HepG2 (cell line): ENCODE measurements around the gene THRA. TPM values are rescaled to one million over a fixed set of nuclear protein-coding genes. Genes with fewer than 3 reads are reported as not detected.

Experiments used
- FOXA1 ChIP-seq, 2 experiments: fragments of 450-650 bp in 1 of 2; sonication (generic) in 1 of 2; formaldehyde crosslinking in 1 of 2; IDR thresholded peaks; 2 replicates each; pipeline versions ENCODE4 v1.4.0 to v1.6.1; 2016 to 2020; ENCODE audit warnings: missing genetic modification reagents in 1 of 2
- FOXK2 ChIP-seq: fragments of 450-650 bp; IDR thresholded peaks from 2 replicates; pipeline ENCODE4 v1.6.1; 2016
- GATA4 ChIP-seq: sonication (generic); IDR thresholded peaks from 2 replicates; pipeline ENCODE4 v1.6.1; 2016; ENCODE audit warnings: antibody characterized with exemption, low read depth, borderline replicate concordance
- HDAC1 ChIP-seq: sonication (generic); formaldehyde crosslinking; IDR thresholded peaks from 2 replicates; pipeline ENCODE4 v1.5.1; 2020; ENCODE audit warnings: mild to moderate bottlenecking, missing genetic modification reagents
- KLF15 ChIP-seq: sonication (generic); formaldehyde crosslinking; IDR thresholded peaks from 2 replicates; pipeline ENCODE4 v1.8.1; 2023; ENCODE audit warnings: borderline replicate concordance, mild to moderate bottlenecking, inconsistent platforms, missing genetic modification reagents, mixed read lengths
- PPARG ChIP-seq: conservative IDR thresholded peaks from 2 replicates; pipeline ENCODE4 v1.6.1; 2016; ENCODE audit warnings: missing biosample characterization, missing genetic modification reagents
- RBFOX2 ChIP-seq: fragments of 200-400 bp; formaldehyde crosslinking; IDR thresholded peaks from 2 replicates; pipeline ENCODE4 v1.6.1; 2017; ENCODE audit warnings: low read depth, mild to moderate bottlenecking, low read length
- RCOR2 ChIP-seq: IDR thresholded peaks from 2 replicates; pipeline ENCODE4 v1.6.1; 2016; ENCODE audit warnings: missing biosample characterization, missing genetic modification reagents
- SATB2 ChIP-seq: sonication (generic); formaldehyde crosslinking; IDR thresholded peaks from 2 replicates; pipeline ENCODE4 v1.5.0; 2020; ENCODE audit warnings: missing genetic modification reagents
- SMAD1 ChIP-seq: sonication (generic); formaldehyde crosslinking; IDR thresholded peaks from 2 replicates; pipeline ENCODE4 v1.4.0; 2020; ENCODE audit warnings: missing genetic modification reagents, low read depth, mild to moderate bottlenecking, borderline replicate concordance
- SP4 ChIP-seq: sonication (generic); formaldehyde crosslinking; IDR thresholded peaks from 2 replicates; pipeline ENCODE4 v1.8.1; 2023; ENCODE audit warnings: mild to moderate bottlenecking, missing genetic modification reagents
- ZC3H4 ChIP-seq: sonication (generic); formaldehyde crosslinking; IDR thresholded peaks from 2 replicates; pipeline ENCODE4 v1.4.0; 2020; ENCODE audit warnings: missing genetic modification reagents, borderline replicate concordance
- ZNF143 ChIP-seq: sonication (generic); formaldehyde crosslinking; IDR thresholded peaks from 2 replicates; pipeline ENCODE4 v1.4.0; 2020; ENCODE audit warnings: missing genetic modification reagents
- ZNF232 ChIP-seq: sonication (generic); formaldehyde crosslinking; IDR thresholded peaks from 2 replicates; pipeline ENCODE4 v1.4.0; 2020; ENCODE audit warnings: missing genetic modification reagents, borderline replicate concordance
- ZNF234 ChIP-seq: sonication (generic); formaldehyde crosslinking; conservative IDR thresholded peaks from 2 replicates; pipeline ENCODE4 v1.5.1; 2020; ENCODE audit warnings: mild to moderate bottlenecking, missing genetic modification reagents
- ZNF235 ChIP-seq: sonication (generic); formaldehyde crosslinking; IDR thresholded peaks from 2 replicates; pipeline ENCODE4 v1.8.1; 2023; ENCODE audit warnings: mild to moderate bottlenecking, missing genetic modification reagents, borderline replicate concordance
- ZNF329 ChIP-seq: sonication (generic); formaldehyde crosslinking; IDR thresholded peaks from 2 replicates; pipeline ENCODE4 v1.9.0; 2021; ENCODE audit warnings: low read depth, mild to moderate bottlenecking, missing genetic modification reagents
- ZNF331 ChIP-seq: sonication (generic); formaldehyde crosslinking; IDR thresholded peaks from 2 replicates; pipeline ENCODE4 v1.4.0; 2020; ENCODE audit warnings: missing genetic modification reagents
- ZNF451 ChIP-seq: sonication (generic); formaldehyde crosslinking; IDR thresholded peaks from 2 replicates; pipeline ENCODE4 v1.5.0; 2020; ENCODE audit warnings: mild to moderate bottlenecking, missing genetic modification reagents
- ZNF816 ChIP-seq: sonication (generic); formaldehyde crosslinking; IDR thresholded peaks from 2 replicates; pipeline ENCODE4 v1.8.0; 2022; ENCODE audit warnings: missing genetic modification reagents, mild to moderate bottlenecking, borderline replicate concordance
- polyA plus RNA-seq, 8 experiments: library from polyadenylated mRNA; depleted of rRNA in 3 of 8; stranded (reverse) in 7 of 8; unstranded in 1 of 8; fragments of >200 nt; fragmentation: Illumina TruSeq in 4 of 8; extraction: Trizol in 4 of 8; gene quantifications; 2 replicates each; pipeline versions ENCODE4 v1.2.1 to v1.2.3, GENCODE V29; 2011 to 2016; ENCODE audit warnings: low read depth in 4 of 8, missing spikeins in 1 of 8, mixed read lengths in 1 of 8; ENCODE audit not compliant: insufficient read depth in 1 of 8
- total RNA-seq, 5 experiments: library from RNA; depleted of rRNA; stranded (reverse); fragments of >200 nt; fragmentation: Illumina TruSeq; extraction: Trizol; gene quantifications; 2 replicates each; pipeline ENCODE4 v1.2.3, GENCODE V29; 2016; ENCODE audit warnings: low read depth in 1 of 5
- TF ChIP-seq, protein P1 (sequence below): sonication (generic); formaldehyde crosslinking; IDR thresholded peaks from 2 replicates; pipeline ENCODE4 v1.5.1; 2020; ENCODE audit warnings: missing genetic modification reagents, mild to moderate bottlenecking, borderline replicate concordance
- TF ChIP-seq, protein P2 (sequence below): sonication (generic); formaldehyde crosslinking; IDR thresholded peaks from 2 replicates; pipeline ENCODE4 v1.4.0; 2020; ENCODE audit warnings: missing genetic modification reagents, borderline replicate concordance
- TF ChIP-seq, protein P3 (sequence below): sonication (generic); formaldehyde crosslinking; IDR thresholded peaks from 2 replicates; pipeline ENCODE4 v1.4.0; 2020; ENCODE audit warnings: missing genetic modification reagents, low read depth, mild to moderate bottlenecking, borderline replicate concordance

The THRA gene
- total and polyA plus RNA-seq, 2 of the 13 experiments (the other 11 are each of a cell fraction or from before 2014, with no cell fraction given) = 8.0 to 9.9 TPM

DNA sequence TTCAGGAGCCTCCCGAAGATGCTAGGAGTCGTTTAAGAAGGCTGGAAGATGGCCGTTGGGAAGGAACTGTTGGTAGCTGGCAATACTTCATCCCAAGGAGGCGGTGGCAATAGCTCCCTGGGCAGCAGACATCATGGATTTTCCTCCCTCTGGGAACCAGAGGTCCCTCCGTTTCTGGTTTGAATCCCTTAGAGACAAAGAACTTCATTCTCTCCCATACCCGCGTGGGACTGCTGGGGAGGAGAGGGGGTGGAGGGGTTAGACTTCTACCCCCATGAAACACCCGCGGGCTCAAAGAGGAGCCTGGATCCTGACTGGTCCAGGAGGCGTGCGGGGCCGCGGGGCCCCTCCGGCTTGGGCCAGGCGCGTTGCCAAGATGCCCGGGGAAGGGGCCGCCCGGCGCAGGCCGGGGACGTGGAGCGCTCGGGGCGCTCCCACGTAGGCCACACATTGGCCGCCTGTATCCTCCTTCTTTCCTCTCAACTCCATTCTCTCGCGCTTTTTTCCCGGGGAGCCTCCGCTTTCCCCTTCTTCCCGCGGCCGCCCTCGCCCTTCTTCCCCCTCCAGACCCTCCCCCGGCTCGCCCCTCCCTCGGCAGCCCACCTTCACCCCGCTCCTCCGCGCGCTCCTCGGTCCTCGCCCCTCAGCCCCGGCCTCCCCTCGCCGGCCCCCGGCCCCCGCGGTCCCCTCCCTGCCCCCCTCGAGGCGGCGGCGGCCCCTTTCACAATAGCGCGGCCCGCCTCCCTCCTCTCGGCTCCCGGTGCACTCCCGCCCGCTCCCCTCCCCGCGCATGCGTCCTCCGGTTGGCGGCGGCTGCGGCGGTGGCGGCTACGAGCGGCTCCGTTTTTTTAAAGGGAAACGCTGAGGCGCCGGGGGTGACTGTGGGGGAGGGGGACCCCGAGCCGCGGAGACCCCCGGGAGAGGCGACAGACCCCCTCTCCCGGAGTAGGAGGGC is 58.7 kb downstream of the THRA start, which contains the start of gene MSL1 (continued):
- TF ChIP-seq, protein P1, sequence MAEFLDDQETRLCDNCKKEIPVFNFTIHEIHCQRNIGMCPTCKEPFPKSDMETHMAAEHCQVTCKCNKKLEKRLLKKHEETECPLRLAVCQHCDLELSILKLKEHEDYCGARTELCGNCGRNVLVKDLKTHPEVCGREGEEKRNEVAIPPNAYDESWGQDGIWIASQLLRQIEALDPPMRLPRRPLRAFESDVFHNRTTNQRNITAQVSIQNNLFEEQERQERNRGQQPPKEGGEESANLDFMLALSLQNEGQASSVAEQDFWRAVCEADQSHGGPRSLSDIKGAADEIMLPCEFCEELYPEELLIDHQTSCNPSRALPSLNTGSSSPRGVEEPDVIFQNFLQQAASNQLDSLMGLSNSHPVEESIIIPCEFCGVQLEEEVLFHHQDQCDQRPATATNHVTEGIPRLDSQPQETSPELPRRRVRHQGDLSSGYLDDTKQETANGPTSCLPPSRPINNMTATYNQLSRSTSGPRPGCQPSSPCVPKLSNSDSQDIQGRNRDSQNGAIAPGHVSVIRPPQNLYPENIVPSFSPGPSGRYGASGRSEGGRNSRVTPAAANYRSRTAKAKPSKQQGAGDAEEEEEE (CRISPR knock-in tag) = no peak
- TF ChIP-seq ZNF331 (CRISPR knock-in tag) (no peak), KLF15 (CRISPR knock-in tag) (no peak), SP4 (CRISPR knock-in tag) (no peak), ZNF235 (CRISPR knock-in tag) (no peak), ZNF816 (CRISPR knock-in tag) (peak; percentile 35; the same call in 1 of the 2 replicates), GATA4 (no peak; the same call in 1 of the 2 replicates), PPARG (CRISPR knock-in tag) (no peak), ZNF451 (CRISPR knock-in tag) (no peak), FOXK2 (no peak), SATB2 (CRISPR knock-in tag) (no peak), ZNF234 (no peak; the same call in 1 of the 2 replicates), ZNF143 (CRISPR knock-in tag) (0 out of 2 replicates have a peak, but pooled peaks have one; percentile 42), HDAC1 (peak; percentile 45; the same call in 1 of the 2 replicates), FOXA1 (IDR thresholded peaks at IDR 0.05) (no peak), FOXA1 (CRISPR knock-in tag; IDR thresholded peaks at IDR 0.05) (no peak), SMAD1 (no peak), ZC3H4 (CRISPR knock-in tag) (0 out of 2 replicates have a peak, but pooled peaks have one; percentile 28), ZNF232 (no peak), ZNF329 (CRISPR knock-in tag) (peak; percentile 68; the same call in 1 of the 2 replicates), RBFOX2 (peak; percentile 89), RCOR2 (CRISPR knock-in tag) (no peak)
- TF ChIP-seq, protein P2, sequence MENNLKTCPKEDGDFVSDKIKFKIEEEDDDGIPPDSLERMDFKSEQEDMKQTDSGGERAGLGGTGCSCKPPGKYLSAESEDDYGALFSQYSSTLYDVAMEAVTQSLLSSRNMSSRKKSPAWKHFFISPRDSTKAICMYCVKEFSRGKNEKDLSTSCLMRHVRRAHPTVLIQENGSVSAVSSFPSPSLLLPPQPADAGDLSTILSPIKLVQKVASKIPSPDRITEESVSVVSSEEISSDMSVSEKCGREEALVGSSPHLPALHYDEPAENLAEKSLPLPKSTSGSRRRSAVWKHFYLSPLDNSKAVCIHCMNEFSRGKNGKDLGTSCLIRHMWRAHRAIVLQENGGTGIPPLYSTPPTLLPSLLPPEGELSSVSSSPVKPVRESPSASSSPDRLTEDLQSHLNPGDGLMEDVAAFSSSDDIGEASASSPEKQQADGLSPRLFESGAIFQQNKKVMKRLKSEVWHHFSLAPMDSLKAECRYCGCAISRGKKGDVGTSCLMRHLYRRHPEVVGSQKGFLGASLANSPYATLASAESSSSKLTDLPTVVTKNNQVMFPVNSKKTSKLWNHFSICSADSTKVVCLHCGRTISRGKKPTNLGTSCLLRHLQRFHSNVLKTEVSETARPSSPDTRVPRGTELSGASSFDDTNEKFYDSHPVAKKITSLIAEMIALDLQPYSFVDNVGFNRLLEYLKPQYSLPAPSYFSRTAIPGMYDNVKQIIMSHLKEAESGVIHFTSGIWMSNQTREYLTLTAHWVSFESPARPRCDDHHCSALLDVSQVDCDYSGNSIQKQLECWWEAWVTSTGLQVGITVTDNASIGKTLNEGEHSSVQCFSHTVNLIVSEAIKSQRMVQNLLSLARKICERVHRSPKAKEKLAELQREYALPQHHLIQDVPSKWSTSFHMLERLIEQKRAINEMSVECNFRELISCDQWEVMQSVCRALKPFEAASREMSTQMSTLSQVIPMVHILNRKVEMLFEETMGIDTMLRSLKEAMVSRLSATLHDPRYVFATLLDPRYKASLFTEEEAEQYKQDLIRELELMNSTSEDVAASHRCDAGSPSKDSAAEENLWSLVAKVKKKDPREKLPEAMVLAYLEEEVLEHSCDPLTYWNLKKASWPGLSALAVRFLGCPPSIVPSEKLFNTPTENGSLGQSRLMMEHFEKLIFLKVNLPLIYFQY (CRISPR knock-in tag) = 0 out of 2 replicates have a peak, but pooled peaks have one; percentile 40
- TF ChIP-seq, protein P3, sequence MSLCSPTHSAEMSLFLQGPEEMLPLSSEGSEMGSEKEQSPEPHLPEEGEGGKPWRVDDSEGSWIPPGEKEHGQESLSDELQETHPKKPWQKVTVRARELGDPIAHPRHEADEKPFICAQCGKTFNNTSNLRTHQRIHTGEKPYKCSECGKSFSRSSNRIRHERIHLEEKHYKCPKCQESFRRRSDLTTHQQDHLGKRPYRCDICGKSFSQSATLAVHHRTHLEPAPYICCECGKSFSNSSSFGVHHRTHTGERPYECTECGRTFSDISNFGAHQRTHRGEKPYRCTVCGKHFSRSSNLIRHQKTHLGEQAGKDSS = peak; percentile 14; the same call in 1 of the 2 replicates
